ENCODE results near the gene BCAS3.

DNA sequence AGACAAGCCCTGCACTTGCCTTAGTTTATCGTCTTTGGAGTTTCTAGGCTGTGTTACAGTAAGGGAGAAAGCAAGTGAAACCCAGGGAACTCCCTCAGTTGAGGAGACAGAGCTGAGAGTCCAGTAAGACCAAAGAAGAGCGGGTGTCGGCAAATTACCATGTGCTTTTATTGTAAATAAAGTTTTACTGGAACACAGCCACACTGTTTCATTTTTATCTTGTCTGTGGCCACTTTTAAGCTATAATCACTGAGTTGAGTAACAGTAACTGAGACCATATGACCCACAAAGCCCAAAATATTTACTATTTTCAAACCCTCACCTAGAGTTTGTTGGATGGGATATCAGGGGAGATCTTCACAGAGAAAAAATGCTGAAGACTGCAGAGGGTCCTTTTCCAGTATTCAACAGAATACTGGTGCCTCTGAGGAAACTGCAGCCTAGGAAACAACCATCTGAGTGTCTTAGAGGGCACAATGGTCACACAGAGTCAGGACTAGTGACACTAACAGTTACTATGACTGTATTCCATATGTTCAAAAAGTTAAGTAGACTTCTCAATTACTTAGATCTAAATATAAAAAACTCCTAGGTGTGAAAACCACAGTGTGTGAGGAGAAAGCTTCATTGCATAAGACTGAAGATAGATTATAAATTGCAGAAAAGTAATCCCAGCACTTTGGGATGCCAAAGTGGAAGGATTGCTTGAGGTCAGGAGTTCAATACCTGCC, 370.9 kb downstream of the BCAS3 start:
- TF ChIP-seq CTCF (IDR thresholded peaks at IDR 0.05; ENCODE audit: low read length) (no peak), EZH2 (IDR thresholded peaks at IDR 0.05; ENCODE audit: borderline replicate concordance, low read length) (no peak)

Data from OCI-LY1 (cell line).